COLO668 (cell line): ENCODE data around the gene MAN1A2.

ENCODE experiments used
- DNase-seq: peaks from one replicate; lab custom pipeline; 2025; ENCODE audit not compliant: unreplicated experiment; lab: John Stamatoyannopoulos, UW

The MAN1A2 gene

DNA sequence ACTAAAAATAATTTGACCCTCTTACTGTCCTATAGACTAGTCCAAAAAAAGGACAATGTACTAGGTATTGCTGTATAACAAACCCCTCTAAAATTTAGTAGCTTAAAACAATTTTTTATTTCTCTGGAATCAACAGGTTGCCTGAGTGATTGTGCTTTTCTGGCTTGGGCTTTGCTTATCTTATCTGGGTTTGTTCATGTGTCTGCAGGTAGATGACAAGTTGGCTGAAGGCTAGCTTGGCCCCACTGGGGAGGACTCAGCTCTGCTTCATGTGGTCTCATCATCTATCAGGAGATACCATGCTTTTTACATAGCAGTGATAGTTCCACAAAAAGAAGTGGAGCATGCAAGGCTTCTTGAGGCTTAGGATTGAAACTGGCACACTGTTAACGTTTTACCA lies 114.2 kb downstream of the MAN1A2 start:
- no peak for DNase-seq

- no peak for DNase-seq
Observed at GRCh38 chr1:117493906-117494305, 126.7 kb downstream of the MAN1A2 start.

DNA sequence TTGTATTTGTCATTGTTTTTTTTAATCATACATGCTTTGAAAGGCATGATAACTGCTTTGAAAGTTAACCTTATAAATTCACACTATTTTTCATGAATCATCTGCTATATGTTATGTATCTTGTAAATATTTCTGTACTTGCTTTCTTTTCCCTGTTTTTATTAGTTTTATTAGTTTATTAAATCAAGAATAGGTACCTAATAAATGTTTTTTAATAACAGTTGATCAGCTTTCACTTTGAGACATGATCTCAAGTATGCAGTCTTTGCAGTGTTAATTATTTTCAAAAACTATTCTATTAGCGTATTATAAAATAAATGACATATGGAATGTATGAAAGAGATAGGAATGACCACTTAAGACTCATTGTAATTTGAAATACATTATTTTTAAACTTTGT lies 127.8 kb downstream of the MAN1A2 start:
- DNase-seq = no peak

DNA sequence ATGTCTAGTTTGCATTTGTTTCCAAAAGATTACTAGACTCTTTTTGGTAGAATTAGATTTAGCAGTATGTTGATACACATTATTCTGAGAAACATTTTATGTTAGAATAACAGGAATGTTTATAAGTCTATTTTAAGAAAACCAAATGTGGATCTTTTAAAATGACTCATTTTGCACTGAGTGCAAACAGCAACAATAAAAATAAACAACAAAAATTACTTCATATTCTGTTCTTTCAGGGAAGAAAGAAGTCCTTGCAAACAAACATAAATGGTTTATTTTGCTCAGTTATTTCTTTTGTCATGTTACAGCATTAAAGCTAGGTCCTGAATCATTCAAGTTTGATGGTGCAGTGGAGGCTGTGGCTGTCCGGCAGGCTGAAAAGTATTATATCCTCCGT lies 131.8 kb downstream of the MAN1A2 start:
- no peak for DNase-seq

- DNase-seq = no peak
Observed at GRCh38 chr1:117500584-117500983, 133.3 kb downstream of the MAN1A2 start.

DNA sequence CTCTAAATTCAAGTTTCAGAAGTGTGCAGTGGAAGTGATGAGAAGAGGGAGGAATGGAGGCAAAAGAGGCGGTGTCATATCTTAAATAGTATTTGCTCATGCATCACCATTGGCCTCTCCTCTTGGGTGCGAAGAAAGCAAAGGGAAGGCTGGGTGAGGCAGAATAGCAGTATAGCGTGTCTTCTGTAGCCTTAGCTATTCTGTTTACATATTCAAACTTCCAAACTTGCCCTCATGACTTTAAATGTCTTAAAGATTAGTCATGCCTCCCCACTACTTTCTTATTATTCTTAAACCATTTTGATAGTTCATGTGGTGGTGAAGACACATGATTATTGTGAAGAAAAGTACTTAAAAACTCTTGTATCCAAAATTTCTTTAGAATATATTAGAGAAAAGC lies 134.0 kb downstream of the MAN1A2 start:
- no peak for DNase-seq

DNA sequence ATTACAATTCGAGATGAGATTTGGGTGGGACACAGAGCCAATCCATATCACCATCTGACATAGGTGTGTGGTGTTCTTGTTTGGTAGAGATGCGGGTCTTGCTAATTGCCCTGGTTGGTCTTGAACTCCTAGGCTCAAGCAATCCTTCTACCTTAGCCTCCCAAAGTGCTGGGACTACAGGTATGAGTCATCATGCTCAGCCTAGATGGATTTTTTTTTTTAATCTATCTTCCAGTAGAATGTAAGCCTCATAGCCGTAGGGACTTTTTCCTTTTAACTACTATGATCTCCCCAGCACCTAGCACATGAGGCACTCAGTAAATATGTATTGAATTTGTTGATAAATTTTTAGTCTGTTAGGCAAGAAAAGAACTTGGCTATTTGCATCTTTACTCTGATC lies 144.0 kb downstream of the MAN1A2 start:
- DNase-seq = no peak

GRCh38 chr1:117512728-117513321 lies 145.6 kb downstream of the MAN1A2 start:
- DNase-seq = no peak

DNA sequence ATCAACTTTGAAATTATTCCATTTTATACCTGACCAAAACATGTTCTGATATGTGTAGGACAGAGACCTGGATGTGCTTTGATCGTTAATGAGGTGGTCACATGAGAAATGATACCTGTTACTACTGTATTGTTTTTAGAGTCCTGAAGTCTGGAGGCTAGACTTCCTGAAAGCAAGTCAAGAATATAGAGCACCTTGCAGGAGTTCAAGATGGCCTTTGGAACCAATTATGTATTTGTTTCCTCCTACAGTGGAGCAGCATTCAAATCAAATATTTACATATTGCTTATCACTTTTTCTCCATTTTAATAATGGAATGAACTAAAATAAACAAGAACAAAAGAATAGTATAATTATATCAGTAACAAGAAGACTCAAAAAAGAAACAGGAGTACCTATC lies 155.9 kb downstream of the MAN1A2 start:
- DNase-seq = no peak

DNA sequence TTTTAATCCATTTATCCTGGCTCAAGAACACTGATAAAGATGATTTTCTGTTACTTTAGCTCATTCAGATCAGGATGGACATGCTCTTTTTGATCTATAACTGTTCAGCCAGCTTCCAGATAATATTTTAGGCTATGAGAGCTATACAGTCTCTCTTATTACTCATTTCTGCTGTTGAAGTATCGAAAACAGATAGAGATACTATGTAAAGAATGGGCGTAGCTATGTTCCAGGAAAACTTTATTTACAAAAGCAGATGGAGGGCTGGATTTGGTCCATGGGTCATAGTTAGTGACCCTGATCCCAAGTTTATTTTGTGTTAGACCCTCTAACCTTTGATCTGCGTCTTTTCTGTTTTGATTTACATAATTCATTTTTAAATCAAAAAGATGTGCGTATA lies 159.8 kb downstream of the MAN1A2 start:
- DNase-seq = no peak

DNA sequence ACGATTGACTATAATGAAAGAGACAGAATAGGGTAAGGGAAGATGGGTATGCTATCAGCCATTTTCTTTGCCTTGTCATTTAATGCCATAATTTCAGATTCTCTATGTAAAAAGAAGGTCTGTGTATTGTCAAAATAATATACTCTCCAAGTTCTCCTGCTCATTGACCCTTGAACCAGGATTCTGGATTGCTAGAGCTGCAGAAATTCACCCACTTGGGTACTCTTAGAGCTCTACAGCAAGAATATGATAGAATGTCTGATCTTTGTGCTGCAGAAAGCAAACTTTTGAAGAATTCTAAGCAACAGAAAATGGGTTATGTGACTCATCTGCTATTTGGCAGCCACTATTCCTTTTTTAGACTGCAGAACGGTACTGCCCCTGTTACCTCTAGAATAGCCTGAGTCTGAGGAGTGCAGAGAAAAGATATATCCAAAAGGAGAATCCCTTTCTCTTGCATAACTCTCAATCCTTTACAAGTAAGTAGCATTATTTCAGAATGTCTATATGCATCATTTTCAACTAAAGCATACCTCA lies 160.4 kb downstream of the MAN1A2 start:
- DNase-seq = no peak

DNA sequence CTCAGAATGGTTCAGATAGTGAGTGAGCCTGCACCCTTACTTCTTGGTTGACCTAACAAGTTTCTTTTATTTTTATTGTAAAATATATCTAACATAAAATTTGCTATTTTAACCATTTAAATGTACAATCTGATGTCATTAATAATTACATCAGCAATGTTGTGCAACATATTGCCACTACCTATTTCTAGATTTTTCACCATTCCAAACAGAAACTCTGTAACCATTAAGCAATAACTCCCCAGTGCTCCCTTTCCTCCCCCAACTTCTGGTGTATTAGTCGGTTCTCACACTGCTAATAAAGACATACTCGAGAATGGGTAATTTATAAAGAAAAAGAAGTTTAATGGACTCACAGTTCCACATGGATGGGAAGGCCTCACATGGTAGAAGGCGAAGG lies 162.4 kb downstream of the MAN1A2 start:
- no peak for DNase-seq

DNA sequence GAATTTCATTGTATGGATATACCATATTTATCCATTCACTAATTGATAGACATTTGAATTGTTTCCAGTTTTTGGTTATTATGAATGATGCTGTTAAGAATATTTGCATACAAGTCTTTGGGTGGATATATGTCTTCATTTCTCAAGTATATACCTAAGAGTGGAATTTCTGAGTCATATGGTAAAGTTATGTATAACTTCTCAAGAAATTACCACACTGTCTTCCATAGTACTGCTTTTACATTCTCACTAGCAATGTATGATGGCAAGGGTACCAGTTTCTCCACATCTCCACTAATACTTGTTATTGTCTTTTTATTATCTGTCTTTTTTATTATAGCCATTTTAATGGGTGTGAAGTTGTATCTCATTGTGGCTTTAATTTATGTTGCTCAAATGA lies 164.0 kb downstream of the MAN1A2 start:
- DNase-seq = no peak

GRCh38 chr1:117534995-117535467 lies 167.8 kb downstream of the MAN1A2 start:
- peak; percentile 51 for DNase-seq

GRCh38 chr1:117535821-117536220 lies 168.6 kb downstream of the MAN1A2 start:
- DNase-seq = no peak

- peak; percentile 84 for DNase-seq
Observed at GRCh38 chr1:117537291-117537920, 170.2 kb downstream of the MAN1A2 start.

DNA sequence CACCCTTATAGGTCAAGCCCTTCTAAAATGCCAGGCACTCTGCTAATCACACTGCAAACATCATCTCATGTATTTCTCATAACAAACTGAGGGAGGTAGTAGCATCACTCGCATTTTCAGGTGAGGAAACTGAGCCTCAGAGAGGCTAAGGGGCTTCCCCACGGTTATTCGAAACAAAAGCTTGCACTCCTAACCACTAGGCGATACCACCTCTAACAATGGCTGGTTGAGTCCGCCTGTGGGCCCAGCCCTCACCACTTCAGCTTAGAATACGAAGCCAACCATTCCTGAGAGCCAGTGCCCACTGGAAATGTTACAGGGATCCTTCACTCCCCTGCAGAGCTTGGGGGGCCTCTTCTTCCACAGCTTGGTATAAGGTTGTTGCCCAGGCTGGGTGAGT lies 173.3 kb downstream of the MAN1A2 start:
- DNase-seq = no peak

DNA sequence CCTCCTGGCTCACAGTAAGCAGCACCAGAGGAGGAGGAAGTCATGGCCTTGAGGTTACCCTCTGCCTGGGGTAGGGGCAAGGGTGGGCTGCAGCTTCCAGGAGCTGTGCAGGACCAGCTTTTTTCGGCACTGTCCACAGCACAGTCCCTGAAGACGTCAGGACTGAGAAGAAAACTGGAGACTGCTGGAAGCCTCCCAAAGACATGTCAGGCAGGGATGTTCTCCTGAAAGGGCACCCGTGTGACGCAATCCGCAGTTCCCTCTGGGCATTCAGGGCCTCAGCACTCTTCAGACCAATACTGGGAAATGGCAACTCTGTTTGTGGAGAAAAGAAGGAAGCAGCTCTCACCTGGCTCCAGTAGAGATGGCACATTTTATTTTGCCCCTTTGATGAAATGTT lies 173.8 kb downstream of the MAN1A2 start:
- DNase-seq = no peak

GRCh38 chr1:117541585-117541984 lies 174.3 kb downstream of the MAN1A2 start:
- DNase-seq = no peak

DNA sequence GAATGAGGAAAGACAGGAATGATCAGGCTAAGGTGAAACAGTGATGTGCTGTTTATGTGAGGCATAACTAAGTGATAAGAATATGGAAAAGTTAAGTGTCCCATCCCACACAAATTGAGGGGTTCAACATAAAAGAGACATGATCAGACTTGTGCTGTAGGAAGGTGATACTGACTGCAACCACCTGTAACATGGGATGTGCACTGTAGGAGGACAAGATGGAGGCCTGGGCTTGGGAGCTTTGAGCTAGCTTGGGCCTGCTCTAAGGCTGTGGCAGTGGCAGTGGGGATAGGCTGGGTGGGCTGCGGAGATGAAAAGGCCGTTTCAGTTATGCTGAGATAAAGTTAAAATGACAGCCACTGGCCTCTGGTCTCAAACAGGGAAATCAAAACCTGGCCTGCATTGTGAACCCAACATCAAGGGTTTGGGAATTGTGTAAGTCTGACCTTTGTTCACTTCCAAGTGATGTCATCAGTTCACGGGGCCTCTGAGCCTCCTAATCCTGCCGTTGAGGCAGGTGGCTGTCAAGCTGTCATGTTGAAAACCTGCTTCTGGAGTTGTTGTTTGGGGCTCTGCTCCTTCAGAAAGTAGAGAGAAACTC lies 177.4 kb downstream of the MAN1A2 start:
- peak; percentile 19 for DNase-seq

DNA sequence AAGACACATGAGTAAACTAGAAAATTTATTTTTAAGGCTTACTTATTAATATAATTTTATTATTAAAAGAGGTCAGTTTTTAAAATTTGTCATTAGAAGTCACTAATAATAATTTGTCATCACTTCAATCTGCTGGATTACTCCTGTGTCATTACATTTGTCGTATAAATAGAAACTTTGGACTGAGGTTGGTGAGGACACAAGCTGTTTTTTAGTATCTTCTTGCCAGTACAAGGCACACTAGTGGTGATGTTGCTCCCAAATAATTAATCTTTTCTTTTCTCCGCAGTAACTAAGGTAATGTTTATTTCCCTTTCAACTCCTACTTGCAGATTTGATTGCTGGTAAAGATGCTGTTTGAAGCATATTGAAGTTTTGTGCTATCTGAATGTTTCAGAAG lies 179.2 kb downstream of the MAN1A2 start:
- DNase-seq = no peak

GRCh38 chr1:117553471-117553870 lies 186.2 kb downstream of the MAN1A2 start:
- DNase-seq = no peak
